HCT116 (cell line): ENCODE measurements around the gene ANKFN1. TPM values are rescaled to one million over a fixed set of nuclear protein-coding genes. Genes with fewer than 3 reads are reported as not detected.

Experiments used
- ATAC-seq: fragments of 200-7000 bp; cut with Tn5 transposase; 2 replicates; pipeline ENCODE4 v1.9.1; 2020; ENCODE audit warnings: mild to moderate bottlenecking, moderate library complexity
- BruUV-seq: library from RNA; stranded (reverse); fragments of 400-500 nt; replicated peaks from 2 replicates; lab custom pipeline; 2021; lab: Mats Ljungman, UMichigan
- CTCF ChIA-PET: fragments of 300-600 bp; sonication (Branson Sonifier 250); formaldehyde crosslinking; loops from one replicate; lab custom pipeline; 2021; ENCODE audit warnings: antibody characterized with exemption; lab: Charles Lee
- POLR2A ChIA-PET: fragments of 300-600, 350-600 bp; sonication (Branson Sonifier 250); formaldehyde crosslinking; loops from one replicate; lab custom pipeline; 2021; ENCODE audit warnings: antibody characterized with exemption; lab: Charles Lee
- RAD21 ChIA-PET, 2 experiments: fragments of 300-600 bp; sonication (Branson Sonifier 250); formaldehyde crosslinking; loops; one replicate each; lab custom pipeline; 2023; ENCODE audit warnings: low total read pairs in 2 of 2; ENCODE audit not compliant: uncharacterized antibody in 2 of 2, unreplicated experiment in 2 of 2, low non-redundant PET in 1 of 2; lab: Charles Lee
- DNase-seq: peaks from one replicate; pipeline ENCODE4 v3.0.0-alpha.2; 2010; ENCODE audit warnings: low read depth, low spot score
- H2AFZ ChIP-seq: fragments of 200-600 bp; shearing (Covaris generic), sonication (generic); 2 replicates; pipeline ENCODE4 v1.6.1; 2017; ENCODE audit warnings: low read depth, mixed run types, mixed read lengths, antibody characterized with exemption, low read length; ENCODE audit not compliant: poor library complexity, severe bottlenecking
- H3K27ac ChIP-seq: 2 replicates; pipeline ENCODE4 v1.5.1; 2012; ENCODE audit warnings: low read depth, low read length
- H3K27me3 ChIP-seq: fragments of 200-600 bp; sonication (generic); 2 replicates; pipeline ENCODE4 v1.6.1; 2016; ENCODE audit warnings: mixed run types, low read length, mixed read lengths; ENCODE audit not compliant: insufficient read depth
- H3K36me3 ChIP-seq, 2 experiments: fragments of 200-500 bp in 1 of 2; fragments of 200-600 bp in 1 of 2; sonication (Bioruptor generic) in 1 of 2; sonication (generic) in 1 of 2; 2 replicates each; pipeline versions ENCODE4 v1.5.1 to v1.6.1; 2014 to 2016; ENCODE audit warnings: low read length in 2 of 2, inconsistent platforms in 1 of 2, mixed read lengths in 1 of 2, mixed run types in 1 of 2; ENCODE audit not compliant: insufficient read depth in 2 of 2, control insufficient read depth in 1 of 2
- H3K4me1 ChIP-seq, 2 experiments: fragments of 200-600 bp in 1 of 2; sonication (generic) in 1 of 2; 2 replicates each; pipeline versions ENCODE4 v1.5.1 to v1.6.1; 2012 to 2017; ENCODE audit warnings: low read length in 2 of 2, inconsistent platforms in 1 of 2, mild to moderate bottlenecking in 1 of 2, mixed read lengths in 1 of 2, mixed run types in 1 of 2, moderate library complexity in 1 of 2; ENCODE audit not compliant: insufficient read depth in 2 of 2, control insufficient read depth in 1 of 2
- H3K4me2 ChIP-seq: fragments of 200-600 bp; sonication (generic); 2 replicates; pipeline ENCODE4 v1.6.1; 2017; ENCODE audit warnings: mixed run types, low read length, mixed read lengths
- H3K4me3 ChIP-seq, 2 experiments: fragments of 200-600 bp in 1 of 2; sonication (generic) in 1 of 2; replicated peaks in 1 of 2; 2 replicates each; pipeline ENCODE4 v1.5.1; 2011 to 2016; ENCODE audit warnings: low read length in 2 of 2, control low read depth in 1 of 2, low read depth in 1 of 2, mild to moderate bottlenecking in 1 of 2, mixed read lengths in 1 of 2, mixed run types in 1 of 2
- H3K79me2 ChIP-seq: fragments of 200-600 bp; sonication (generic); 2 replicates; pipeline ENCODE4 v1.6.1; 2017; ENCODE audit warnings: mild to moderate bottlenecking, mixed run types, low read length, moderate library complexity, mixed read lengths; ENCODE audit not compliant: insufficient read depth
- H3K9ac ChIP-seq: fragments of 200-600 bp; sonication (generic); 2 replicates; pipeline ENCODE4 v1.6.1; 2016; ENCODE audit warnings: low read length, mixed read lengths
- H3K9me2 ChIP-seq: fragments of 200-600 bp; sonication (generic), shearing (Covaris generic); 2 replicates; pipeline ENCODE4 v1.6.1; 2017; ENCODE audit warnings: mixed run types, mild to moderate bottlenecking, moderate library complexity; ENCODE audit not compliant: insufficient read depth
- H3K9me3 ChIP-seq, 2 experiments: fragments of 200-500 bp in 1 of 2; fragments of 200-600 bp in 1 of 2; sonication (Bioruptor generic) in 1 of 2; sonication (generic) in 1 of 2; 2 replicates each; pipeline ENCODE4 v1.6.1; 2014 to 2017; ENCODE audit warnings: low read length in 2 of 2, mixed read lengths in 2 of 2, inconsistent platforms in 1 of 2, low read depth in 1 of 2, mild to moderate bottlenecking in 1 of 2, mixed run types in 1 of 2, moderate library complexity in 1 of 2; ENCODE audit not compliant: control insufficient read depth in 1 of 2, insufficient read depth in 1 of 2
- H4K20me1 ChIP-seq: fragments of 200-600 bp; sonication (generic), shearing (Covaris generic); 2 replicates; pipeline ENCODE4 v1.6.1; 2017; ENCODE audit warnings: mixed run types, mild to moderate bottlenecking, moderate library complexity; ENCODE audit not compliant: insufficient read depth
- CBX3 ChIP-seq: IDR thresholded peaks from 2 replicates; pipeline ENCODE4 v1.6.1; 2012; ENCODE audit warnings: low read depth
- CEBPB ChIP-seq: IDR thresholded peaks from 2 replicates; pipeline ENCODE4 v1.6.1; 2012; ENCODE audit warnings: low read depth
- FOSL1 ChIP-seq: IDR thresholded peaks from 2 replicates; pipeline ENCODE4 v1.6.1; 2012; ENCODE audit warnings: low read depth
- JUND ChIP-seq: IDR thresholded peaks from 2 replicates; pipeline ENCODE4 v1.6.1; 2012
- SIN3A ChIP-seq: IDR thresholded peaks from 2 replicates; pipeline ENCODE4 v1.6.1; 2012; ENCODE audit warnings: low read depth
- SP1 ChIP-seq: IDR thresholded peaks from 2 replicates; pipeline ENCODE4 v1.6.1; 2012; ENCODE audit warnings: low read depth
- YY1 ChIP-seq: IDR thresholded peaks from 2 replicates; pipeline ENCODE4 v1.6.1; 2011; ENCODE audit warnings: low read length, low read depth, moderate library complexity, mild to moderate bottlenecking; ENCODE audit not compliant: insufficient replicate concordance; ENCODE audit errors: extremely low read depth
- ZFX ChIP-seq: fragments of 450-650 bp; IDR thresholded peaks from 2 replicates; pipeline ENCODE4 v1.6.1; 2017
- ZNF274 ChIP-seq: fragments of 200-500 bp; sonication (Bioruptor generic); IDR thresholded peaks from 2 replicates; pipeline ENCODE4 v1.6.1; 2014; ENCODE audit warnings: mild to moderate bottlenecking, low read depth, low read length, inconsistent platforms
- intact Hi-C: fragments of 100-400 bp; cut with micrococcal nuclease; formaldehyde crosslinking; loops from 2 replicates; pipeline ENCODE4 v1.10.0; 2022
- total RNA-seq: library from RNA; stranded (reverse); gene quantifications from one replicate; pipeline ENCODE4 v1.2.1, GENCODE V29; 2021; ENCODE audit not compliant: unreplicated experiment
- TF ChIP-seq, protein P1 (sequence below): IDR thresholded peaks from 2 replicates; pipeline ENCODE4 v1.6.1; 2012; ENCODE audit warnings: low read depth
- TF ChIP-seq, protein P2 (sequence below): IDR thresholded peaks from 2 replicates; pipeline ENCODE4 v1.6.1; 2011; ENCODE audit warnings: mild to moderate bottlenecking, low read length, moderate library complexity; ENCODE audit not compliant: insufficient replicate concordance; ENCODE audit errors: extremely low read depth
- TF ChIP-seq, protein P3 (sequence below): IDR thresholded peaks from 2 replicates; pipeline ENCODE4 v1.6.1; 2012

The ANKFN1 gene
- total RNA-seq, 1 experiment from 2014 or later = 1.1 TPM

DNA sequence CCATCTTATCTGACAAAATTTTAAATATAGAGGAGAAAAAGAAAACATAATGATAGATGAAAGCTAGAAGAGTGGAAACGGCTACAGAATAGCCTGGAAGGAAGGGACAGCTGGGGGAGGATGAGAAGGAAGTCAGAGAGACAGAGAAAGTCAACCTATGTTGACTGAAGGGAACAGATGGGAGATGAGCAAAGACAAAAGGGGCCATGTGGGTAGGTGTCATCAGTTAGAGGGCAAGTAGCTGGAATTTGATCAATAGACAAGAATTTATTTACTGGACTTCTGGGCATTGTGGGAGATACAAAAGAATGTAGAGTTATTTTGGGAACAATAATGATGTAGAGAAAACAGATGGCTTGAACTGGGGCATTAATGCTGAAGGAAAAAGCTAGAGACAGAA lies 194.4 kb downstream of the ANKFN1 start:
- ATAC-seq (no peak), DNase-seq (no peak)
- Histone ChIP-seq H3K4me3 (no peak overlapping the region), H2AFZ (no peak overlapping the region), H3K36me3 (no peaks in the 10 kb centered on the region), H3K79me2 (no peaks in the 10 kb centered on the region), H3K9me2 (no peaks in the 10 kb centered on the region), H3K27me3 (0 out of 2 replicates have a peak, but pooled peaks cover 4% of the 10 kb centered on the region), H3K27ac (no peak overlapping the region), H3K4me2 (no peak overlapping the region), H4K20me1 (no peaks in the 10 kb centered on the region), H3K9ac (no peak overlapping the region), H3K9me3 (no peaks in the 10 kb centered on the region), H3K4me1 (no peaks in the 10 kb centered on the region)
- TF ChIP-seq CBX3 = no peak
- RAD21 ChIA-PET = no interaction called here
- no TSS peak for BruUV-seq
- CTCF ChIA-PET = no interaction called here
- intact Hi-C loops = no loop called here
- POLR2A ChIA-PET = no interaction called here

DNA sequence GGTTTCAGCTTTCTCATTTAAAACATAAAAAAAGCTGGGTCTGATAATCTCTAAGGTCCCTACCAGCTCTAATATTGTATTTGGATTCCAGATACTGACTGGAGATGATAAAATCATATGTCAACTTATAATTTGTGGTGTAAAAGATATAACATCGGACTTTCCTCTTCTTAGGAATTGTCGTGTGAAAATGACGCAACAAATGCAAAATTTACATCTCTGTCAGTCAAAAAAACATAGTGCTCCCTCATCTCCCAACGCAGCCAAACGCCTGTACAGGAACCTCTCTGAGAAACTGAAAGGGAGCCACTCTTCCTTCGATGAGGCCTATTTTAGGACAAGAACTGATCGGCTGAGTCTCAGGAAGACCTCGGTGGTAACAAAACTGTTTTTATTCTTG lies 197.3 kb downstream of the ANKFN1 start:
- no TSS peak for BruUV-seq
- no peaks in the 10 kb centered on the region for H3K9me2 ChIP-seq
- no peak overlapping the region for H3K4me2 ChIP-seq
- no peaks in the 10 kb centered on the region for H4K20me1 ChIP-seq
- POLR2A ChIA-PET = no interaction called here
- H3K27me3 ChIP-seq = no peaks in the 10 kb centered on the region
- H3K4me3 ChIP-seq = no peak overlapping the region
- no peak overlapping the region for H3K9ac ChIP-seq
- no peaks in the 10 kb centered on the region for H3K9me3 ChIP-seq
- H3K36me3 ChIP-seq = no peaks in the 10 kb centered on the region
- TF ChIP-seq, protein P1, sequence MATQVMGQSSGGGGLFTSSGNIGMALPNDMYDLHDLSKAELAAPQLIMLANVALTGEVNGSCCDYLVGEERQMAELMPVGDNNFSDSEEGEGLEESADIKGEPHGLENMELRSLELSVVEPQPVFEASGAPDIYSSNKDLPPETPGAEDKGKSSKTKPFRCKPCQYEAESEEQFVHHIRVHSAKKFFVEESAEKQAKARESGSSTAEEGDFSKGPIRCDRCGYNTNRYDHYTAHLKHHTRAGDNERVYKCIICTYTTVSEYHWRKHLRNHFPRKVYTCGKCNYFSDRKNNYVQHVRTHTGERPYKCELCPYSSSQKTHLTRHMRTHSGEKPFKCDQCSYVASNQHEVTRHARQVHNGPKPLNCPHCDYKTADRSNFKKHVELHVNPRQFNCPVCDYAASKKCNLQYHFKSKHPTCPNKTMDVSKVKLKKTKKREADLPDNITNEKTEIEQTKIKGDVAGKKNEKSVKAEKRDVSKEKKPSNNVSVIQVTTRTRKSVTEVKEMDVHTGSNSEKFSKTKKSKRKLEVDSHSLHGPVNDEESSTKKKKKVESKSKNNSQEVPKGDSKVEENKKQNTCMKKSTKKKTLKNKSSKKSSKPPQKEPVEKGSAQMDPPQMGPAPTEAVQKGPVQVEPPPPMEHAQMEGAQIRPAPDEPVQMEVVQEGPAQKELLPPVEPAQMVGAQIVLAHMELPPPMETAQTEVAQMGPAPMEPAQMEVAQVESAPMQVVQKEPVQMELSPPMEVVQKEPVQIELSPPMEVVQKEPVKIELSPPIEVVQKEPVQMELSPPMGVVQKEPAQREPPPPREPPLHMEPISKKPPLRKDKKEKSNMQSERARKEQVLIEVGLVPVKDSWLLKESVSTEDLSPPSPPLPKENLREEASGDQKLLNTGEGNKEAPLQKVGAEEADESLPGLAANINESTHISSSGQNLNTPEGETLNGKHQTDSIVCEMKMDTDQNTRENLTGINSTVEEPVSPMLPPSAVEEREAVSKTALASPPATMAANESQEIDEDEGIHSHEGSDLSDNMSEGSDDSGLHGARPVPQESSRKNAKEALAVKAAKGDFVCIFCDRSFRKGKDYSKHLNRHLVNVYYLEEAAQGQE = no peak
- TF ChIP-seq JUND = no peak
- TF ChIP-seq CBX3 = no peak
- no peak for TF ChIP-seq SIN3A
- TF ChIP-seq, protein P2, sequence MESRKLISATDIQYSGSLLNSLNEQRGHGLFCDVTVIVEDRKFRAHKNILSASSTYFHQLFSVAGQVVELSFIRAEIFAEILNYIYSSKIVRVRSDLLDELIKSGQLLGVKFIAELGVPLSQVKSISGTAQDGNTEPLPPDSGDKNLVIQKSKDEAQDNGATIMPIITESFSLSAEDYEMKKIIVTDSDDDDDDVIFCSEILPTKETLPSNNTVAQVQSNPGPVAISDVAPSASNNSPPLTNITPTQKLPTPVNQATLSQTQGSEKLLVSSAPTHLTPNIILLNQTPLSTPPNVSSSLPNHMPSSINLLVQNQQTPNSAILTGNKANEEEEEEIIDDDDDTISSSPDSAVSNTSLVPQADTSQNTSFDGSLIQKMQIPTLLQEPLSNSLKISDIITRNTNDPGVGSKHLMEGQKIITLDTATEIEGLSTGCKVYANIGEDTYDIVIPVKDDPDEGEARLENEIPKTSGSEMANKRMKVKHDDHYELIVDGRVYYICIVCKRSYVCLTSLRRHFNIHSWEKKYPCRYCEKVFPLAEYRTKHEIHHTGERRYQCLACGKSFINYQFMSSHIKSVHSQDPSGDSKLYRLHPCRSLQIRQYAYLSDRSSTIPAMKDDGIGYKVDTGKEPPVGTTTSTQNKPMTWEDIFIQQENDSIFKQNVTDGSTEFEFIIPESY = no peak
- no peak for TF ChIP-seq ZNF274
- TF ChIP-seq FOSL1 = no peak
- no peak for TF ChIP-seq YY1
- TF ChIP-seq, protein P3, sequence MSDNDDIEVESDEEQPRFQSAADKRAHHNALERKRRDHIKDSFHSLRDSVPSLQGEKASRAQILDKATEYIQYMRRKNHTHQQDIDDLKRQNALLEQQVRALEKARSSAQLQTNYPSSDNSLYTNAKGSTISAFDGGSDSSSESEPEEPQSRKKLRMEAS = no peak
- TF ChIP-seq ZFX = no peak
- TF ChIP-seq SP1 = no peak
- no peak for TF ChIP-seq CEBPB
- H2AFZ ChIP-seq = no peak overlapping the region
- RAD21 ChIA-PET = no interaction called here
- no peaks in the 10 kb centered on the region for H3K4me1 ChIP-seq
- intact Hi-C loops = no loop called here
- no peaks in the 10 kb centered on the region for H3K79me2 ChIP-seq
- H3K27ac ChIP-seq = no peak overlapping the region
- CTCF ChIA-PET = no interaction called here
- DNase-seq (no peak), ATAC-seq (no peak)
